NCI-H2196 (cell line): ENCODE data around the gene DLG2.
"Not testable (repeated sequence)": the region's sequence is repeated elsewhere in the genome, so short reads cannot be mapped to it uniquely, and the experiment has no call there.

ENCODE experiments used
- DNase-seq: peaks from one replicate; lab custom pipeline; 2025; ENCODE audit not compliant: unreplicated experiment; lab: John Stamatoyannopoulos, UW

DLG2 gene

DNA sequence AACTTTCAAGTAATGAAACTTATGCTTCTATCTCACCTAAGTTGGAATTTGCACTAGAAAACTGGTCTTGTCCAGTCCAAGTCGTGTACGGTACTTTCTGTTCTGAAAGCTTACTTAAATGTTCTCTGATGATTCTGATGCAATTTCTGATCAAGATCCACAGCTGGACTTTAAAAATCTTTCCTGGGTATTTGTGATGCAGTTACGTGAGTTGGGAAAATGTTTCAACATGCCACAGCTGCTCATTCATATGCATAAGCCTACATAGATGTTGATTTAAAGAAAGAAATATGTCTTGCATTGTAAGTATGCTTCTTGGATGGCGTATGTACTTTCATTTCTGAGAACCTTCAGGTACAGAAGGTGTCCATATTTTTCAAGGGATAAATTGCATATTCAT lies 1847.3 kb downstream of the DLG2 start:
- DNase-seq, result no peak

DNA sequence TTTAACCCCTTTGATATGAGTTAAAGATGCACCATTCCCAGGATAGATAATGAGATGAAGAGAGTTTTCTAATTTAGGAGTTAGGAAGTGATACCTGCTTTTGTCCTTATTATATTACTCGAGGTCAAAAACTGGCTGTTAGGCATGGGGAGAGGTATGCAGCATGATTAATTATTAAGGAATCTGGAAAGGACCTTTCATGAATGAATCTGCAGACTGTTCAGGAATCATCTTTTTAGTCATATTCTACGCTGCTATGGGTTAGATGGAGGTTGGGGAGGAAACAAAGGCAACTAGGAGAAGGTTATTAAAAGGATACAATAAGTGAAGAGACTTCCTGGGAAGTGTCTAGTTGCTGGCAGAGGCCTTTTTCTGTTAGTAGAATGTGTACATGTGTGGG lies 1848.5 kb downstream of the DLG2 start:
- DNase-seq, result no peak

DNA sequence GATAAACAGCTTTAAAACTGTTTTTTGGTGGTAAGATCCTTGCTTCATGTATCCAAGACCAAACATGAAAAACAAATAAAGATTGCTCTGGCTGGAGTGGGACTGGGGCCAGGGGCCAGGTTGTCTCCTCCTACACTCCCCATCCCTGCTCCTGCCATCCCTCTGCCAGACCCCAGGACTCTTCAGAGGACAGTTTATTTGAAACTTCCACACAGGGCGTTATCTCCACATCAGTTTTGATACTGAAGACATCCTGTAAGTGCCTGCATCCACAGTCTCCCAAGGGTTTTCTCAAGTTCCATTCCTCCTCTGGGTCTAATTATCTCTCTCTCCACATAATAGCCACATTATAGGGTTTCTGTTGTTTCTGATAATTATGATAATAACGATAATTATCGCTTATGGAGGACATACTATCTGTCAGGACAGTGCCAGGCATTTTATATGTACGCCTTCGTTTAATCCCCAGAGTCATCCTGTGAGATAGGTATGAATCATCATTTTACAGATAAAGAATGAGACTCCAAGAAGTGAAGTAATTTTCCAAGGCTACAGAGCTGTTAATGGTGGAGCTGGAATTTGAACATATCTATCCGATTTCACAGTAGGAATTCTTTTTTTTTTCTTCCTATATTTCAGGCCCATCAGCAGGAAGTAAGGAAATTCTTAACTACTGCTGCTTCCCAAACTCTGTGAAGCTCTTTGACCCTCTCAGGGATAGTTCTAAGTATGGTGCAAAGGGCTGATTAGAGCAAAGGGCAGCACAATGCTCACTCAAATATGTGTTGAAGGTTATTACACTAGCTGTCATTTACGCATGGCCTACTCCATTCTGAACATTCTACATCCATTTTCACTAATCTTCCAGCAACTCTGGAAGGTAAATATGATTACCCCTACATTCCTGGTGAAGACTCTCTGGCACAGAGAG lies 1852.9 kb downstream of the DLG2 start:
- DNase-seq, result no peak

DNA sequence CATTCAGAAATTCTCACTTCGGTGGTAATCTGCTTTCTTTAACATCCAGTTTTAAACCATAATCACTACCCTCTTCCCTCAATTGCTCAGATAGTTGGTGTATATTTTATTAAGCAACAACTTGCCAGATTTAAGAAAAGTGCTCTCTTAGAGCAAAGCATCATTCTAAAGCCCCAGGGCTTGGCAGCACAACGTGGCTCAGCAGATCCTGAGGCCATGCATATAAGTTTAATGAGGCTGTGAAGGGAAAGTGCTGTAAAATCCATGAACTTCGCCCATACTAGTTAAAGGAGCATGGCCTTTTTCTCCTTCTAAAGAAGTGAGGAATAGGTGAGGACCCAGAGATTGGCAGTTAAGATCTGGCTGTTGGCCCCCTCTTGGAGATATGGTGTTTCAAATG lies 1858.7 kb downstream of the DLG2 start:
- no peak for DNase-seq

DNA sequence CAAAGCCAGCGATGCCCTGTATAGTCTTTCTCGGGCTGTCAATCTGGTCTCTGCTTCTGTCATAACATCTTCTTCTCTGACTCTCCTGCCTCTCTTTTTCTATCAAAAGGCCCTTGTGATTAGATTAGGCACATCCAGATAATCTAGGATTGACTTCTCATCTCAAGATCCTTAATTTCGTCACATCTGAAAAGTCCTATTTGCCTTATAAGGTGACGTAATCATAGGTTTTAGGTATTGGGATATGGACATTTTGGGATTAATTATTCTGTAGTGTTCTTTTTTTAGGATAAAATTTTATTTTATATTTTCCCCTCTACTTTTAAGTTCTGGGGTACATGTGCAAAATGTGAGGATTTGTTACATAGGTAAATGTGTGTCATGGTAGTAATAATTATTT lies 1860.2 kb downstream of the DLG2 start:
- no peak for DNase-seq

DNA sequence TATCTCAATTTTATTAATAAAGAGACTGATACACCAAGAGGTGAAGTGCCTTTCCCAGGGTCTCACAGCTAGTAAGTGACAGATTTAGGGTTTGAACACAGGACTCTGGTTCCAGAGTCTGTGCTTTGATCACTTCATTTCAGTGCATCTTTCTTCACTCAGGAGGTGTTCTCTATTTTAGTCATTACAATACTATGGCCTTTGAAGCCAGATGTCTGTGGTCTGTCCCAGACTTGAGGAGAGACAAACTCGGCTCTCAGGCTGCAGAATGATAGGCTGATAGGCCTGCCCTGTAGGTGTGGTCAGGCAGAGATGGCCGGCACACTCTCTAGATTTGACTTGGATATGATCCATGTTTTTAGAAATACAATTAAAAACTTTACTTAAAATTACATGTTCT lies 1862.5 kb downstream of the DLG2 start:
- no peak for DNase-seq

DNA sequence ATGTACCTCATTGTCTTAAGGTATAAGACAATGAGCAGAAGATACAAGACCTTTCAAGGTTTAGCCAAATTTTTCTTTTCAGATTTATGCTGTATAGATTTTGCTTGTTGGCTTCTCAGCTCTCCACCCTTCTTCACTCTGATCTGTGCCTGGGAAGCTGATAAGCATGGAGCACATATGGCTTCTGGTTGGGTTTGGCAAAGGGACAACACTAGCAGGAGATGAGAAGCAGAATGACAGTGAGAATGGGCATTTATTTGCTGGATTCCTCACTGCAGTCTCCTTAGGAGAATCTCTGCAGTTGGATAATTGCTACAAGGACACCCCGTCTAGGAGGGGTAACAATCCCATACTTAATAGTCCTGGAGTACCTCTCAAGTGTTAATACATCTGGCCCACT lies 1866.2 kb downstream of the DLG2 start:
- DNase-seq, result no peak

DNA sequence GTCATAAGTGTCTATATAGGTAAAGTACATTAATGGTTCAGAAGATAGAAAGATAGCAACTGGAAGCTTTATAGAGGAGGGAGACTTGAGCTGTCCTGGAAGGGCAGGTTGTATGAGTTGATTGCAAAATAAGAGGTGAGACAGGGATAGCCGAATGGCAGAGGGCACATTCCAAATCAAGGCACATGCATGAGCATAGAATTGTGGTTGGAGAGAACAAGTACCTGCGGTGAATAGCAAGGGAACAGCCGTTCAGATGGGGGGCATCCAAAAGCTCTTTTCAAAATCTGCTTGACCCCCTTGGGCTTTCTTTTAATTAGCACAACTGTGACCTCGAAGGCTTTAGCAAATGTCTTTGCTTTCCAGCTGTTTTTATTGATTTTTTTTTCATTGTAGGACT lies 1868.0 kb downstream of the DLG2 start:
- DNase-seq, result no peak

DNA sequence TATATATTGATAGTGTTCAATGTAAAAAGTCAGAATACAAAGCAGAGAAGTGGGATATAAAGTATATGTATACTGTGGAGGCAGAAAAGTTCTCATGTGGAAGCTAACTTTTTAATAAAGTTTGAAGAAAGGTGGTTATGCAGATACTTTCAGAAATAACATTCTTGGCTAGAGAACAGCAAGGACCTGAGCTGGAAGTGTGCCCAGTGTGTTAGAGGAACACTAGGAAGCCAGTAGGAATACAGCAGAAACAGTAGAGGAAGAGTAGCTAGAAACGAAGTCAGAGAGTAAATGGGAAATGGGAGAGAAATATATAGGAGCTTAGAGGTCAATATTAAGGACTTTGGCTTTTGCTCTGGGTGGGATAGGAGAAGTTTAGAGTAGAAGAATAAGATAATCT lies 1876.1 kb downstream of the DLG2 start:
- no peak for DNase-seq

DNA sequence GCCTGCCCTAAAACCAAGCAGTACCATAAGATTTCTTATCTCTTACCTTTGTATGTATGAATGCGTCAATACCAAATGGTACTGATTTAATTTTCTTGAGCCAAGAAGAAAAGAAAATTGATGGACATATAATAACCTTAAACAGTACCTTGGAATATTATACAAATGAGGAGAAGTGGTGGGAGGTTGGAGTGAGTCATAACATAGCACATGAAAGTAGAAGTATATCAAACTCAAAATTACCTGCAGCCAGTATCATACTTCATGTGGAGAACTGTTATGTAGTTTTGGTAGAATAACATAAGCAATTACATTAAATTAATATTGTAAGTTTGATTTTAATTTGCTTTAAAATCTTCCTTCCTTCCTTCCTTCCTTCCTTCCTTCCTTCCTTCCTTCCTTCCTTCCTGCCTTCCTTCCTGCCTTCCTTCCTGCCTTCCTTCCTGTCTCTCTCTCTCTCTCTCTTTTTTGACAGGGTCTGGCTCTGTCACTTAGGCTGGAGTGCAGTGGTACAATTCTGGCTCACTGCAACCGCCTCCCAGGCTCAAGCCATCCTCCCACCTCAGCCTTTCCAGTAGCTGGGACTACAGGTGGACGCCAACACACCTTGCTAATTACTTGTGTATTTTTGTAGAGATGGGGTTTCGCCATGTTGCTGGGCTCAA lies 1880.1 kb downstream of the DLG2 start:
- DNase-seq, result no peak

DNA sequence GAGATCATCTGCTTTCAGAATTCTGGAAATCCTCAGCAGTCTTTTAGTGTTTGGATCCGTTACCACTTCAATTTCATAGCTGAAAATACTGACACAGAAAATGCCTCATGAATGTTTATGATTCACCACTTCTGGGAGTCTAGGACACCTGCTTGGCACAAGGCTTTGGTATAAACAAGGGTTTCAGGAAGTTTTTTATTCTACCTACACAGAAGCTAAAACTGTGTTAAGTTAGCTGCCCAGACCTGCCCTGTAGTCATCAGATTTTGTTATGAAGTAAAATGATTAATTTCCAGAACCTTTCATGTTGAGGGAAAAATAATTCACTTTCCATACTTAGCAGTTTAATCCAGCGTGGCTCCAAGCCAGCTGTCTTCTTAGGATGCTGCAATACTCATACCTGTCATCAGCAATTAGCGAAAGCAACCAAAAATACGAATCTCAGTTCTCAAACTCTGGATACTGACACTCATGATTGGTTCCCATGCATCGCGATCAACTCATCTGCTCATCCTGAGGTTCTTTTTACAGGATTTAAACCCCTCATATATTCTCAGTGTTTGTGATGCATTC lies 1882.4 kb downstream of the DLG2 start:
- no peak for DNase-seq

DNA sequence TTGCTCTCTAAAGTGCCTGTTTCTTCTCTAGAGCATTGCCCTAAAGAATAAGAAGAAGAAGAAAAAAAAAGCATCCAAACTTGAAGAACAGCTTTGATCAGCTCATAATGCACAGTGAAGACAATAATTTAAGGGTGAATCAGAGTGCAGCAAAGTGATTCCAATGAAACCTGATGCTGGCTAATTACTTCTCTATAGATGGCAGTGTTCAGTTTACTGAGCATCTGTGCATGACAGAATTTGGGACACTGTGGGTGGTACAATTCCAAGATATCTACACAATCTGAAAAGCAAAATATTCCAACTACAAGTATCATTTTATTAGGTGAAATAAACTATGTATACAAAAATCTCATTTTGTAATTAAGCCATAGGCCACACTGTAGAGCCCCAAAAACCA lies 1890.5 kb downstream of the DLG2 start:
- DNase-seq, result no peak

DNA sequence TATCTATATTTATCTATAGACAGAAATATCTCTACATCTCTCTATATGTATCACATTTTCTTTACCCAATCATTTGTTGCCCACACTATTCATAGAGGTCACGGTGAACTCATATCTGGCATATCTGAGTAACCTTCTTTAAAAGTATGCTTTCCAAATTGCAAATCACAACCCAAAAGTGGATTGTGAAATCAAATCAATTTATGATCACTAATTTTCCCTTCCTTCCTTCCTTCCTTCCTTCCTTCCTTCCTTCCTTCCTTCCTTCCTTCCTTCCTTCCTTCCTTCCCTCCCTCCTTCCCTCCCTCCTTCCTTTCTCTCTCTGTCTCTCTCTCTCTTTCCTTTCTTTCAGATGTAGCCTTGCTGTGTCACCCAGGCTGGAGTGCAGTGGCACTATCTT lies 1893.0 kb downstream of the DLG2 start:
- no peak for DNase-seq

DNA sequence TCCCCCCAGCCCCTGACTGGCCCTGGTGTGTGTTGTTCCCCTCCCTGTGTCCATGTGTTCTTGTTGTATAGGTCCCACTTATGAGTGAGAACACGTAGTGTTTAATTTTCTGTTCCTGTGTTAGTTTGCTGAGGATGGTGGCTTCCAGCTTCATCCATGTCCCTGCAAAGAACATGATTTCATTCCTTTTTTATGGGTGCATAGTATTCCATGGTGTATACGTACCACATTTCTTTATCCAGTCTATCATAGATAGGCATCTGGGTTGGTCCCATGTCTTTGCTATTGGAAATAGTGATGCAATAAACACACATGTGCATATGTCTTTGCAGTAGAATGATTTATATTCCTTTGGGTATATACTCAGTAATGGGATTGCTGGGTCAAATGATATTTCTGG lies 1895.9 kb downstream of the DLG2 start:
- DNase-seq, result not testable (repeated sequence)

DNA sequence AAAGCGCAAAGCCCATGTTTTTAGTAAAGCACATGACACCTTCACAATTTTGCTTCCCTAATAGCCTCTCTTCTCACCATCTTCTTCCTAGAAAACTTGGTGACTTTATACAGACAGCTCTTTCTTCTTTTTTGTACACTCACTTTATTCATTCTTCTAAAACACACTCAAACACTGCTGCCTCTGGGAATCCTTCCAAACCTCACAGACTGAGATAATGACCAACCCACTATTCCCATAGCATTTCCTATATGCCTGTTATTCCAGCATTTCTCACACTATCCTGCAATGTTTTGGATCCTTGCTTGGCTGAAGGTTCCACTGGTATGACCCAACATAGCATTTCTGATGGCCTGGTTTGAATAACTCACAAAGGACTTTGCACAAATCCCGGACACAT lies 1898.9 kb downstream of the DLG2 start:
- no peak for DNase-seq

DNA sequence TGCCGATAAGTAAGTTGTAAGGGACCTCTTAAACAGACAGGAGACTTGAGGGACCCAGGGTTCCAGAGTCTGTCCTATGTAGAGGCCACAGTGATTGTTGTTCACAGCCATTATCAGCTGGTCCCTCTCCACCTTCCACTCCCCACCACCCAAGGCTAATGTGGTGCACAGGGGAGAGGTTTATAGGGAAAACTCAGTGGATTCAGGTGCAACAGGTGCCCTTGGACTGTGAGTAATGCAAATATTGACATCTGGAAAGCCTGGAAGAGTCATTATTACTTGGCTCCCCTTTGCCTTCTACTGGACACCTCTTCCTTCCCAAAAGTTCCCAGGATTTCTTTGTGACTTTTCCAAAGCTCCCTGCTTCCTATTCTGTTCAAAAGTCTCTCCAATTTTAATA lies 1899.9 kb downstream of the DLG2 start:
- DNase-seq, result no peak

DNA sequence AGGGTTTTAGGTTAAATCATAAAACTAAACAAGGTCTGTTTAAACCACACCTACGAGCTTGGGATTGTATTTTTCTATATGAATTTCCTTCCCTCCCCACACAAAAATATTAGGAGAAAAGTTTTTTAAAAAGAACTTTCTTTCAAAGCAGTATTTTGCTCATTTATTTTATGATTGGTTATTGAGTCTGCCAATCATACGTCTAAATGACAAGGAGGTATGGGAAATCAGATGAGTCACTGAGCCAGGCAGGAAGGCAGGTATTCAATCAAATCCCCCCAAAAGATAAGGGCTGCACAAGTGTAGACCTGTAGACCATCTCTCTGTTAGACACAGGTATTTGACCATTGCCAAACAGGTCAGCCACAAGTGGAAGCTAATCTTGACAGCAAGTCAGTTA lies 1900.8 kb downstream of the DLG2 start:
- no peak for DNase-seq

DNA sequence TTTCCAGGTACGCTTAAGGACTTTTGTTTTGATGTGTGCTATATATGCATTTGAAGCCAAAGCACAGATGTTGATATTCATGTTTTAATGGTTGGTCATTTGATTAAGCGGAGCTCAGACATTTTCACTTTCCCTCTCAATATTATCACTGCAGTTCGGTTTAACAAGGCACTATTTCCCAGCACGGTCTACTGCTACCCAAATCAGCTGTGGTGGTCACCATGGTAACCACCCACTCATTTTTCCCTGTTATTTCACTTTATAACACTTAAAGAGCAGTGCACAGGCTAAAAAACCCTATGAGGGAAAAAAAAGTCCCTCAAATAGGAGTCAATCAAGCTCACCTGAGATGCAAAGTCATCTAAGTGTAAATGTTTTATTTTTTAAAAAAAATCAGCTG lies 1901.4 kb downstream of the DLG2 start:
- DNase-seq, result no peak

DNA sequence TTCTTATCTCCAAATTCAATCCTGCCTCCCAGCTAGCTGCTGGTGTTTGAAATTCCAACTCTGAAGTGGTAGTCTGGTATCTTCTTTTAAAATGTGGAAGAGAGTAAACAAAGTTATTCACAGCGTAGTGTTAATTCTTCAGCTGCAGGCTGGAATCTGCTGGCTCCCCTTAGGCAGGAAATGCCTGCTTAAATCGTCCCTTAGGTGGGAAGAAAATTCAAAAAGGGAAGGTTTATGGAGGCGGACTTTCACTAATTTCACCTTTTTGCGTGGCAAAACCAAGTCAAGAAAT lies 1901.9 kb downstream of the DLG2 start:
- no peak for DNase-seq

DNA sequence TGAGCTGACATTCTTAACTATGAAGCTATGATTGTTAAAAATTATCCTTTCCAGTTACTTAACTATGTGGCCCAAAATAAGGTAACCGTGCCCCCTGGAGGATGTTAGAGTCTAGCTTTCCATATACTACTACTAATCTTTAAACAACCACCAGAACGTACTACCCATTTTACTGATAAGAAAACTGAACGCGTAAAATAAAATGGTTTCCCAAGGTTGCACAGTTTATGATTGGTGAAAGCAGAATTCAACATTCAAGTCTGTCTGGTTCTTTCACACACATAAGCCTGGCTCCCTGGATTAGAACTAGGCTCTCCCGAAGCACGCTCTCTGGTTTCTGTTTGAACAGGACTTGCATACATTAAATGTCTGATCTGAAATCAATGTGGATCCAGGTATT lies 1903.1 kb downstream of the DLG2 start:
- DNase-seq, result no peak

DNA sequence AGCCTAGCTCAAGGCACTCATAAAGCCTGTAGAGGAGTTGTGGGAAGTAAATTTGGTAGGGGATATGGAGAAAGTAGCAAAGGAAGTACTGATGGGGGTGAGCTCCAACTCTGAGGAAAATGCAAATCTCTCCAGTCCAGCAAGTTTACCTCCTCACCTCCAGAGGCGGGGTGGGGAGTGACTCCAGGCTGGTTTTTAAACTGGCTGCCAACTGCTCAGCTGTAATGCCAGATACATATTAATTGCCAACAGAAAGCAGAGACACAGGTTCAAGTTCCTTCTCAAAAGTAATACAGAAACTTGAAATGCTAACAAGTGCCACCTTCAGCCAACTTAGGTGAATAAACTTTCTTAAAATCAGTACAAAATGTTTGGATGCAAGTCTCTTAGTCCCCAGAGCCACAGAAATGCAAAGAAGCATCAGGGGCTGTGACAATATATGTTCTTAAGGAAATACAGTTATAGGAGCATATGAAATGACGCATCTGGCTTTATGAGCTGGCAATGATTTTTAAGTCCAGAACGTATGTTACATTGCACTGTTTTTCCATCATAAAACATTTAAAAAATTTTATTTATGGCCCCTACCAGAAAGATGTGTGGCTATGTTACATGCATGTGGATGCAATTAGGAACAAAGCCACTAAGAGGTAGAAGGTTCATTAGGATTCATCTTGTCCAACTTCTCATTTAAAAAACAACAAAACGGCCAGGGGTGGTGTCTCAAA lies 1904.6 kb downstream of the DLG2 start:
- DNase-seq, result no peak

DNA sequence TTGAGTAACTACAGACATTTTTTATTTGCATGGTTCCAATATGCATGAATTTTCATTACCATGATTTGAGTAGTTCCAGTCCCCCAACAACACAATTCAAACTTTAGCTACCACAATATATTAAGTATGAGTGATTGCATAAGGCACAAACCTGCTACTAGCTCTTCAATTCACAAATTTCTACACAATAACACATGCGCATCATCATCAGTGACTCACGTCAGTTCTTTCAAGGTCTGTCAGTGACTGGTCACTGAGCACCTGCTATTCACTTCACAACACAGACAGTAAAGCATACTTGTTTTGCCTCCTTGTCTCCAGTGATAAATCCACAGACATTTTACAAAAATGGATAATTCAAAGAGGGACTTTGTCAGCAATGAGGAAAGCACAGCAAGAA lies 1905.9 kb downstream of the DLG2 start:
- no peak for DNase-seq
